SJCRH30 (cell line): Measurements from ENCODE around the gene ACAA2. TPM values are rescaled to one million over a fixed set of nuclear protein-coding genes. Genes with fewer than 3 reads are reported as not detected.
"Not testable (repeated sequence)": the region's sequence is repeated elsewhere in the genome, so short reads cannot be mapped to it uniquely, and the experiment has no call there.

Experiments
- DNase-seq, 2 experiments: peaks; one replicate each; pipeline ENCODE4 v3.0.0-alpha.2; 2015 to 2020
- H3K27ac ChIP-seq: fragments of 250-450 bp; sonication (Bioruptor Pico); 2 replicates; pipeline ENCODE4 v1.5.1; 2020; ENCODE audit warnings: mild to moderate bottlenecking, moderate library complexity
- H3K27me3 ChIP-seq: fragments of 250-450 bp; sonication (Bioruptor Pico); 2 replicates; pipeline ENCODE4 v1.5.1; 2020; ENCODE audit warnings: mild to moderate bottlenecking, moderate library complexity
- H3K36me3 ChIP-seq: fragments of 250-450 bp; sonication (Bioruptor Pico); 2 replicates; pipeline ENCODE4 v1.5.1; 2020; ENCODE audit warnings: mild to moderate bottlenecking, moderate library complexity
- H3K4me1 ChIP-seq: fragments of 250-450 bp; sonication (Bioruptor Pico); 2 replicates; pipeline ENCODE4 v1.5.1; 2020; ENCODE audit warnings: mild to moderate bottlenecking, moderate library complexity
- H3K4me3 ChIP-seq: fragments of 250-450 bp; sonication (Bioruptor Pico); 2 replicates; pipeline ENCODE4 v1.5.1; 2020; ENCODE audit warnings: mild to moderate bottlenecking, moderate library complexity
- H3K9me3 ChIP-seq: fragments of 250-450 bp; sonication (Bioruptor Pico); replicated peaks from 2 replicates; pipeline ENCODE4 v1.5.1; 2020; ENCODE audit warnings: mild to moderate bottlenecking, moderate library complexity
- total RNA-seq: library from RNA; depleted of rRNA; stranded (reverse); fragments of >200 nt; shearing (Covaris generic); gene quantifications from 2 replicates; pipeline ENCODE4 v1.2.3, GENCODE V29; 2014

ACAA2 gene
- total RNA-seq, 1 experiment from 2014 or later: 133 TPM

GRCh38 chr18:49783631-49784030 is 29.7 kb downstream of the ACAA2 start:
- not testable (repeated sequence) for H3K9me3 ChIP-seq, DNase-seq, H3K4me3 ChIP-seq, H3K27ac ChIP-seq, H3K27me3 ChIP-seq
- Histone ChIP-seq H3K36me3 (peaks cover 50% of the 10 kb centered on the region), H3K4me1 (peaks cover 12% of the 10 kb centered on the region)

- DNase-seq: peak; percentile 88 to 90
- peaks cover 19% of the 10 kb centered on the region for H3K36me3 ChIP-seq
- peak overlapping the region; percentile 27; the same call in 1 of the 2 replicates for H3K27ac ChIP-seq
- no peaks in the 10 kb centered on the region for H3K27me3 ChIP-seq
- peaks cover 12% of the 10 kb centered on the region for H3K4me1 ChIP-seq
- no peak overlapping the region for H3K4me3 ChIP-seq
- H3K9me3 ChIP-seq: peaks cover 4% of the 10 kb centered on the region; the same call in 1 of the 2 replicates
These were observed 34.4 kb downstream of the ACAA2 start for GRCh38 chr18:49778826-49779465.

GRCh38 chr18:49769047-49769728 is 44.1 kb downstream of the ACAA2 start:
- DNase-seq: no peak
- H3K27ac ChIP-seq: no peak overlapping the region
- peaks cover 9% of the 10 kb centered on the region; the same call in 1 of the 2 replicates for H3K4me1 ChIP-seq
- no peaks in the 10 kb centered on the region for H3K36me3 ChIP-seq
- H3K9me3 ChIP-seq: no peaks in the 10 kb centered on the region
- no peak overlapping the region for H3K4me3 ChIP-seq
- H3K27me3 ChIP-seq: no peaks in the 10 kb centered on the region

GRCh38 chr18:49768051-49768391 is 45.3 kb downstream of the ACAA2 start:
- Histone ChIP-seq H3K4me3 (no peak overlapping the region), H3K4me1 (peaks cover 9% of the 10 kb centered on the region; the same call in 1 of the 2 replicates), H3K9me3 (no peaks in the 10 kb centered on the region), H3K27me3 (no peaks in the 10 kb centered on the region), H3K27ac (no peak overlapping the region), H3K36me3 (no peaks in the 10 kb centered on the region)
- peak; percentile 47 to 66 for DNase-seq

DNA sequence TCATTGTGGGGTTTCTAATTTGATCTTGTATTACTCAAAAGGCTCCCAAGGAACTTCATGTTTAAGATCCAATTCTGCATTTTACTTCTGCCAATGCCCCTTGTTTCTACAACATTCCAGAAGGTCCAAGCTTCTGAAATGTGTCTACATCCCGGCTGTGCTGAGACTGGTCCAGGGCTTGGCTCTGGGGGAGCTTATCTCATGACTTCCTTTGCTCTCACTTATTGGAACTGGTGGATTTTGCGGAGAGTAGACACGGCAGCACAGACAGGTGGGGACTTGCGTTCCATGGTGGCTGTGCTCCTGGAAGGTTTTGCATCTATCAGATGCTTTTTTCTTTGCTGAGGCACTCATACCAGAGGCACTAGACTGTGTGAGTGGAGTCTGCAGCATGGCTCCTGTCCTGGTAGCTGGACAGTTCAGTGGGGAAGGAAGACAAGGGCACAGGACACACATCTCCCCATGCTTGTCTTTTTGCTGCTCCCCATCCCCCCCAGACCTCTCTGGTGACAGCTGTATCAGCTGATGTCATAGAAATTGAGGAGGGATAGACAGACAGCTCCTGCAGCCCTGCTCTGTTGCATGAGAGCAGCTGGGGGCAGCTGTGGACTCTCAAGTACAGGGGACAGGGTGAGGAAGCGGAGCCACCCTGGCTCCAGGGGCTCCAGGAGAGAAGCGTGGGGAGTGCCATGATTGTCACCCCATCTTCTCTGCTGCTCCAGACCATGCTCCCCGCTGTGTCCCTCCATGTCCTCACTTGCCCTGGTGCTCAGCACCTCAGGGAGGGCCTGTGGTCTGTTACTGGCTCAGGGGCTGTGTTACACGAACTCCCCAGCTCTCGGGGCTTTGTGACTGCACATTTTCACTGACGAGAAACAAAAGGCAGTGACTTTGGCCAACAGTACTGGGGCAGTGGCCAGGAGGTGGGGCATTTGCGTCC is 46.0 kb downstream of the ACAA2 start:
- H3K27ac ChIP-seq: no peak overlapping the region
- H3K9me3 ChIP-seq: no peaks in the 10 kb centered on the region
- H3K4me3 ChIP-seq: no peak overlapping the region
- no peaks in the 10 kb centered on the region for H3K36me3 ChIP-seq
- peak; percentile 42 to 50 for DNase-seq
- H3K4me1 ChIP-seq: peaks cover 9% of the 10 kb centered on the region; the same call in 1 of the 2 replicates
- no peaks in the 10 kb centered on the region for H3K27me3 ChIP-seq

DNA sequence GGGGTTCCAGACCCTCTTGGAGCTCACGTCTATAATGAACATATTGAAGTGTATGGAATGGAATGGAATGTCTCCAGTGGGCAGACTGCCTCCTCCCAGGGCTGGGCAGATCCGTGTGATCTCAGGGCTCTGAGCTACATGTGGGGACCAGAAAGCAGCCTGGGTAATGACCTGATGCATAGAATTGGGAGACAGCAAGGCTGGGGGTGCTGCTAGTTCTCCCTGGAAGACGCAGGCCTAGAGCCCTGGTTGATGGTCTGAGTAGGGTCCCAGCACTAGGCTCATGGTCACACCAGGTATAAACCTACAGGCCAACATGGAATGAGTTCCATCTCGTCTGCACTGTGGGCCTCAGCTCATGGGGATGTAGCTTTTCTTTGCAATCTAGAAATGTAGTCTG is 46.7 kb downstream of the ACAA2 start:
- DNase-seq: no peak
- no peak overlapping the region for H3K27ac ChIP-seq
- H3K27me3 ChIP-seq: no peaks in the 10 kb centered on the region
- no peaks in the 10 kb centered on the region for H3K9me3 ChIP-seq
- H3K36me3 ChIP-seq: no peaks in the 10 kb centered on the region
- peaks cover 9% of the 10 kb centered on the region; the same call in 1 of the 2 replicates for H3K4me1 ChIP-seq
- no peak overlapping the region for H3K4me3 ChIP-seq

DNA sequence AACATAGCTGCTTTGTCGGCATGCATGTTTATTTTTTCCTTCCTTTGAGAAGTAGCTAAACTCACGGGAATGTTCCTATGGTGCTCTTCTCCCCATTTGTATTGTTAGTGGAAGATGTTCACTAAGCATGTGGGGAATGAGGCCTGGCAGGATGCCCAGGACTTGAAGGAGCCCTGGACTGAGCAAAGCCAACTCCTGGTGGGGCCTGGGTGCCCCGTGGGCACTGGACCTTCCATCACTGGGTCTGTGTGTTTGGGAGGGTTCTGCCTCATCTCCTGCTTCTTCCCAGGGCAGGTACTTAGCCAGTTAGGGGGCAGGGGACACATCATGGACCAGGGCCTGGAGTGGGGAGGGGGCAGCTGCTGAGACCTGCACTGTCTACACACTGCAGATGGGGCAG is 49.3 kb downstream of the ACAA2 start:
- Histone ChIP-seq H3K4me3 (no peak overlapping the region), H3K4me1 (peaks cover 9% of the 10 kb centered on the region; the same call in 1 of the 2 replicates), H3K36me3 (no peaks in the 10 kb centered on the region), H3K9me3 (no peaks in the 10 kb centered on the region), H3K27ac (no peak overlapping the region), H3K27me3 (no peaks in the 10 kb centered on the region)
- DNase-seq: no peak

GRCh38 chr18:49763590-49763989 is 49.7 kb downstream of the ACAA2 start:
- Histone ChIP-seq H3K27me3 (no peaks in the 10 kb centered on the region), H3K36me3 (no peaks in the 10 kb centered on the region), H3K27ac (no peak overlapping the region), H3K4me1 (peaks cover 9% of the 10 kb centered on the region; the same call in 1 of the 2 replicates), H3K4me3 (no peak overlapping the region), H3K9me3 (no peaks in the 10 kb centered on the region)
- DNase-seq: no peak

DNA sequence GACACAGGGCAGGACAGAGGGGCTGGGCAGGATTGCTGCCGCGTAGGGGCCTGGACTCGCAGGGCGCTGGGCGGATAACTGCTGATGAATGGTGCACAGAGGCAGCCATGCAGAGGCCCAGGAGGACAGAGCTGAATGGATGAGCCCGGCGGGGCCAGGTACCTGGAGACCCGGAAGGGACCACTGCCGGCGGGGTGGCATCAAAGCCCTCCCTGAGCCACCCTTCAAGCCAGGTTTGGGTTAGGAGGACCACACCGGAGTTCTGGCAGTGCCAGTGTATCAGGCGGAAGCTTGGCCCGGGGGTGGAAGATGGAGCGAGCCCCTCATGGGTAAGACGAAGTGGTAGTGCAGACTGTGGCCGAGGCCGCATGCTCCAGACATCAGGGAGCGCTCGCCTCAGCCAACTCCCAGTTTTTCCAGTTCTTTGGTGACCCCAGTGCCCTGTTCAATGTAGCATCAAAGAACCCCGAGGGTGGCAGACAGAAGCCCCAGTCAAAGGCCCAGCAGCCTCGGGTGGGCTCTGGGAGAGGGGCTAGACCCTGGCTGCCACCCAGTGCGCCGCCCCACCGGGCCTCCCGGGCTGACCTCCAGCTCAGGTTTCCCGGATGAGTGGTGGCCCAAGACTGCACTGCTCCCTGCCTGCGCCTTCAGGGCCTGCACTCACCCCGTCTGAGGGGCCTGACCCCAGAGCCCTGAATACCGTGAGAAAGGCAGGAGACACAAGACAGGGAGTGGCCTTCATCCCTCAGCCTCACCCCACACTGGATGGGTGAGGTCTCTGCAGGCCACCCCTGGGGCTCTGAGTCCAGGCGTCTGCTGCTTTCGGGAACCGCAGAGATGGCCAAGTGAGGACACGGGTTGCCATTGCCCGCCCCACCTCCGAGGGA is 50.9 kb downstream of the ACAA2 start:
- Histone ChIP-seq H3K27ac (no peak overlapping the region), H3K4me1 (peaks cover 5% of the 10 kb centered on the region; the same call in 1 of the 2 replicates), H3K9me3 (no peaks in the 10 kb centered on the region), H3K36me3 (no peaks in the 10 kb centered on the region), H3K27me3 (no peaks in the 10 kb centered on the region), H3K4me3 (no peak overlapping the region)
- DNase-seq: no peak

GRCh38 chr18:49761771-49762170 is 51.6 kb downstream of the ACAA2 start:
- Histone ChIP-seq H3K4me3 (no peak overlapping the region), H3K27me3 (no peaks in the 10 kb centered on the region), H3K9me3 (no peaks in the 10 kb centered on the region), H3K4me1 (no peaks in the 10 kb centered on the region), H3K36me3 (no peaks in the 10 kb centered on the region), H3K27ac (no peak overlapping the region)
- DNase-seq: no peak

- no peaks in the 10 kb centered on the region for H3K4me1 ChIP-seq
- no peaks in the 10 kb centered on the region for H3K9me3 ChIP-seq
These were observed 55.1 kb downstream of the ACAA2 start for GRCh38 chr18:49758263-49758610.

DNA sequence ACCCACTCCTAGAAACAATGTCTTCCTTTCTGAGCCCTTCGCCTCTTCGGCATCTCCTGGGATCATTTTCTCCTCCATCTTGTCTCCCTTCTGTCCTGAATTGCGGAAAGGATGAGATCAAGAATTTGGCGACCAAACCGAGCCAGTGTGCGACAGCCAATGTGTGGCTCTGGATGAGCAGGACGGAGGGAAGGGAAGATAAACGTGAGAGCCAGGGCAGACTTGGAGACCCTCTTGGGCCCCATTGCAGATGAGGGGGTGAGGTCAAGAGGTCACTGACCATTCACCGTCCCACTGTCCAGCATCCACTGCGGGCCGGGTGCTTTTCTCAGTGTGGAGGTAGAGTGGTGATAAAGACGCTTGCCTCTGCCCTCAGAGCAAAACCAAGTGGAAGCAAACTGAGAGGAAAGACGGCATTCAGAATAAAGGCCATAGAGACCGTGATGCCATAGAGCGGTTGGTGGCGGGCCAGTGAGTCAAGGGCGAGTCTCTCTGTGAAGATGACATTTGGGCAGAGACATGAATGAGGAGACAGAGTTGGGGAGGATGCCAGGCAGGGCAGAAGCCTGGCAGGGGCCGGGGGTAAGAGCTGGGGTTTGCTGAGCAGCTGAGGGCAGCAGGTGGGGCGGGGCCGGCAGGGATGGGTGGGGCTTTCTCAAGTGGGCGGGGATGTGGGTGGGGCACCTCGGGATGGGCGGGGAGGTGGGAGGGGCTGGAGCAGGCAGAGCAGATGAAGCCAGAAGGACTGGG is 55.6 kb downstream of the ACAA2 start:
- Histone ChIP-seq H3K4me3 (no peak overlapping the region), H3K4me1 (no peaks in the 10 kb centered on the region), H3K27ac (no peak overlapping the region), H3K36me3 (no peaks in the 10 kb centered on the region), H3K9me3 (no peaks in the 10 kb centered on the region), H3K27me3 (no peaks in the 10 kb centered on the region)
- peak in 1 of 2 experiments; percentile 38 for DNase-seq

More at GRCh38 chr18:49758263-49758610, 55.1 kb downstream of the ACAA2 start:
- H3K27me3 ChIP-seq: no peaks in the 10 kb centered on the region
- no peak for DNase-seq
- H3K27ac ChIP-seq: no peak overlapping the region
- H3K36me3 ChIP-seq: no peaks in the 10 kb centered on the region
- no peak overlapping the region for H3K4me3 ChIP-seq

DNA sequence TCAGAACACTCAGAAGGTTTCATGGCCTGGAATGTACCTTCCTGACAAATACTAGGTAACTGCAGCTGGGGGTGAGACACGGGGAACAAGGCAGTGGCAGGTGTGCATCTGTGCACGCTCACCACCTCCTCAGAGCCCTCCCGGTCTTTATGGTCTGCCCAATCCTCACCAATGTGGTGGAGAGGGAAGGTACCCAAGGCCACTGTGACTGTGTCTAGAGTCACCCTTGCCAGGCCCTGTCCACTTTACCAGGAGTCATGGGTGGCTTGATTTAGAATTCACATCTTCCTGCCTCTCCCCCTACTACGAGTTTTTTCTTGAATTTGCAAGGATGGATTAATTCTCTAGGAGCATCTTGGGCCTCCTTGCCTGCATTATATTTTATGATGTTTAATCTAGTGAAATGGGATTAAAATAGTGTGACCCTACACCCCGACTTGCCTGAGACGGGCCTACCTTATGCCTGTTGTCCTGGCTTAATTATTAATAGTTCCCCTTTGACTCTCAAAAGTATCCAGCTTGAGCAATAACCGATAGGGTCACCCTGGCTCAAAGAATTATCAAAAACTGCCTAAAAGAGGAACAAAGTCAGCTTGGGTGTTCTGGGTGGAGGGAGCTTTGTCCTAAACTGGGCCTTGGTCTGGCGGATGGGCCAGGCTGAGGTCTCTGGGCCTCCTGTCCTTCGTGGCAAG is 56.5 kb downstream of the ACAA2 start:
- no peak for DNase-seq
- Histone ChIP-seq H3K9me3 (no peaks in the 10 kb centered on the region), H3K4me3 (no peak overlapping the region), H3K36me3 (no peaks in the 10 kb centered on the region), H3K27me3 (no peaks in the 10 kb centered on the region), H3K4me1 (no peaks in the 10 kb centered on the region), H3K27ac (no peak overlapping the region)
